Activated CD4-positive, alpha-beta T cell treated with anti-CD3 and anti-CD28 coated beads, Interleukin-2, amount 50 U/mL, for 24 hours (primary cell): ENCODE measurements around the gene TMEFF2.
"Not testable (repeated sequence)": the region's sequence is repeated elsewhere in the genome, so short reads cannot be mapped to it uniquely, and the experiment has no call there.

ENCODE experiments used
- DNase-seq, 2 donors: peaks; one replicate each; pipeline ENCODE4 v3.0.0-alpha.2; 2020; ENCODE audit warnings: low read depth in 1 of 2, low spot score in 1 of 2

Gene TMEFF2

GRCh38 chr2:192132604-192133003 lies 62.1 kb downstream of the TMEFF2 start:
- DNase-seq, result not testable (repeated sequence)

- DNase-seq, result not testable (repeated sequence)
Observed at GRCh38 chr2:192130312-192130711, 64.4 kb downstream of the TMEFF2 start.

- DNase-seq, result no peak
Observed at GRCh38 chr2:192128655-192129054, 66.1 kb downstream of the TMEFF2 start.

GRCh38 chr2:192127434-192127833 lies 67.3 kb downstream of the TMEFF2 start:
- no peak for DNase-seq

- no peak for DNase-seq
Observed at GRCh38 chr2:192126912-192127311, 67.8 kb downstream of the TMEFF2 start.

GRCh38 chr2:192126426-192126825 lies 68.3 kb downstream of the TMEFF2 start:
- no peak for DNase-seq

GRCh38 chr2:192124571-192124970 lies 70.2 kb downstream of the TMEFF2 start:
- no peak for DNase-seq

- DNase-seq, result no peak
Observed at GRCh38 chr2:192123847-192124246, 70.9 kb downstream of the TMEFF2 start.

GRCh38 chr2:192122946-192123345 lies 71.8 kb downstream of the TMEFF2 start:
- no peak for DNase-seq

GRCh38 chr2:192122141-192122540 lies 72.6 kb downstream of the TMEFF2 start:
- no peak for DNase-seq

- no peak for DNase-seq
Observed at GRCh38 chr2:192119536-192119935, 75.2 kb downstream of the TMEFF2 start.

GRCh38 chr2:192117705-192118104 lies 77.0 kb downstream of the TMEFF2 start:
- DNase-seq, result no peak

GRCh38 chr2:192111536-192111935 lies 83.2 kb downstream of the TMEFF2 start:
- not testable (repeated sequence) for DNase-seq

- DNase-seq, result no peak
Observed at GRCh38 chr2:192099742-192100141, 95.0 kb downstream of the TMEFF2 start.

GRCh38 chr2:192098814-192099491 lies 95.8 kb downstream of the TMEFF2 start:
- DNase-seq, result no peak

- no peak for DNase-seq
Observed at GRCh38 chr2:192091476-192091875, 103.3 kb downstream of the TMEFF2 start.

GRCh38 chr2:192090911-192091310 lies 103.8 kb downstream of the TMEFF2 start:
- no peak for DNase-seq

GRCh38 chr2:192087398-192087958 lies 107.3 kb downstream of the TMEFF2 start:
- no peak for DNase-seq

- DNase-seq, result no peak
Observed at GRCh38 chr2:192082121-192082520, 112.6 kb downstream of the TMEFF2 start.

GRCh38 chr2:192080096-192080495 lies 114.6 kb downstream of the TMEFF2 start:
- not testable (repeated sequence) for DNase-seq

GRCh38 chr2:192073878-192074277 lies 120.9 kb downstream of the TMEFF2 start:
- DNase-seq, result no peak

- no peak for DNase-seq
Observed at GRCh38 chr2:192072778-192073177, 122.0 kb downstream of the TMEFF2 start.

- DNase-seq, result no peak
Observed at GRCh38 chr2:192072261-192072660, 122.5 kb downstream of the TMEFF2 start.
